ENCODE results near the gene VEPH1.

GRCh38 chr3:157265931-157266330 is 237.3 kb downstream of the VEPH1 start:
- TF ChIP-seq, protein P1, sequence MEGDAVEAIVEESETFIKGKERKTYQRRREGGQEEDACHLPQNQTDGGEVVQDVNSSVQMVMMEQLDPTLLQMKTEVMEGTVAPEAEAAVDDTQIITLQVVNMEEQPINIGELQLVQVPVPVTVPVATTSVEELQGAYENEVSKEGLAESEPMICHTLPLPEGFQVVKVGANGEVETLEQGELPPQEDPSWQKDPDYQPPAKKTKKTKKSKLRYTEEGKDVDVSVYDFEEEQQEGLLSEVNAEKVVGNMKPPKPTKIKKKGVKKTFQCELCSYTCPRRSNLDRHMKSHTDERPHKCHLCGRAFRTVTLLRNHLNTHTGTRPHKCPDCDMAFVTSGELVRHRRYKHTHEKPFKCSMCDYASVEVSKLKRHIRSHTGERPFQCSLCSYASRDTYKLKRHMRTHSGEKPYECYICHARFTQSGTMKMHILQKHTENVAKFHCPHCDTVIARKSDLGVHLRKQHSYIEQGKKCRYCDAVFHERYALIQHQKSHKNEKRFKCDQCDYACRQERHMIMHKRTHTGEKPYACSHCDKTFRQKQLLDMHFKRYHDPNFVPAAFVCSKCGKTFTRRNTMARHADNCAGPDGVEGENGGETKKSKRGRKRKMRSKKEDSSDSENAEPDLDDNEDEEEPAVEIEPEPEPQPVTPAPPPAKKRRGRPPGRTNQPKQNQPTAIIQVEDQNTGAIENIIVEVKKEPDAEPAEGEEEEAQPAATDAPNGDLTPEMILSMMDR (IDR thresholded peaks at IDR 0.05), result no peak
- no peak for TF ChIP-seq POLR2A (IDR thresholded peaks at IDR 0.05)

Data from lower leg skin (tissue), 3 donors.